Parathyroid adenoma (tissue), 2 donors: Measurements from ENCODE around the gene BTBD10.

ENCODE experiments used
- H2AFZ ChIP-seq: fragments of 300-600 bp; sonication (generic); one replicate; pipeline ENCODE4 v1.7.0; 2017; ENCODE audit warnings: antibody characterized with exemption, mild to moderate bottlenecking
- H3K27ac ChIP-seq: fragments of 300-600 bp; sonication (generic); one replicate; pipeline ENCODE4 v1.7.0; 2017
- H3K27me3 ChIP-seq: fragments of 300-600 bp; sonication (generic); one replicate; pipeline ENCODE4 v1.7.0; 2017; ENCODE audit warnings: low read length; ENCODE audit not compliant: control insufficient read depth, insufficient read depth
- H3K36me3 ChIP-seq: fragments of 300-600 bp; sonication (generic); one replicate; pipeline ENCODE4 v1.7.0; 2017; ENCODE audit warnings: low read length; ENCODE audit not compliant: control insufficient read depth, insufficient read depth
- H3K4me1 ChIP-seq: fragments of 300-600 bp; sonication (generic); one replicate; pipeline ENCODE4 v1.7.0; 2017; ENCODE audit warnings: control low read depth
- H3K4me2 ChIP-seq: fragments of 300-600 bp; sonication (generic); one replicate; pipeline ENCODE4 v1.7.0; 2017; ENCODE audit warnings: low read length
- H3K4me3 ChIP-seq: fragments of 300-600 bp; sonication (generic); one replicate; pipeline ENCODE4 v1.7.0; 2017; ENCODE audit warnings: low read depth, low read length
- H3K79me2 ChIP-seq: fragments of 300-600 bp; sonication (generic); one replicate; pipeline ENCODE4 v1.7.0; 2017; ENCODE audit warnings: control low read depth
- H3K9ac ChIP-seq: fragments of 300-600 bp; sonication (generic); one replicate; pipeline ENCODE4 v1.7.0; 2017; ENCODE audit warnings: mild to moderate bottlenecking
- H3K9me3 ChIP-seq: fragments of 300-600 bp; sonication (generic); one replicate; pipeline ENCODE4 v1.7.0; 2017; ENCODE audit warnings: low read length; ENCODE audit not compliant: control insufficient read depth
- CTCF ChIP-seq: fragments of 300-600 bp; sonication (generic); IDR thresholded peaks from one replicate; pipeline ENCODE4 v1.7.0; 2017; ENCODE audit warnings: antibody characterized with exemption, mild to moderate bottlenecking
- donor health status: primary hyperparathyroidism.

The BTBD10 gene

GRCh38 chr11:13391217-13391616 lies 71.8 kb downstream of the BTBD10 start:
- Histone ChIP-seq H3K27ac (no peak overlapping the region), H3K9me3 (no peaks in the 10 kb centered on the region), H3K4me1 (no peaks in the 10 kb centered on the region), H3K4me3 (no peak overlapping the region), H3K9ac (no peak overlapping the region), H3K4me2 (no peak overlapping the region), H3K36me3 (no peaks in the 10 kb centered on the region), H3K79me2 (no peaks in the 10 kb centered on the region), H3K27me3 (no peaks in the 10 kb centered on the region), H2AFZ (no peak overlapping the region)
- no peak for TF ChIP-seq CTCF

GRCh38 chr11:13388741-13389140 lies 74.3 kb downstream of the BTBD10 start:
- H3K27me3 ChIP-seq, result no peaks in the 10 kb centered on the region

GRCh38 chr11:13386567-13386966 lies 76.5 kb downstream of the BTBD10 start:
- no peaks in the 10 kb centered on the region for H3K9me3 ChIP-seq
- H3K36me3 ChIP-seq, result no peaks in the 10 kb centered on the region
- H3K4me2 ChIP-seq, result no peak overlapping the region
- no peaks in the 10 kb centered on the region for H3K27me3 ChIP-seq
- no peak overlapping the region for H3K9ac ChIP-seq
- H3K27ac ChIP-seq, result no peak overlapping the region
- no peak for TF ChIP-seq CTCF
- H3K4me3 ChIP-seq, result no peak overlapping the region
- H3K79me2 ChIP-seq, result no peaks in the 10 kb centered on the region
- no peaks in the 10 kb centered on the region for H3K4me1 ChIP-seq
- H2AFZ ChIP-seq, result no peak overlapping the region

More at GRCh38 chr11:13388741-13389140, 74.3 kb downstream of the BTBD10 start:
- no peaks in the 10 kb centered on the region for H3K79me2 ChIP-seq
- H3K27ac ChIP-seq, result no peak overlapping the region
- H3K9me3 ChIP-seq, result no peaks in the 10 kb centered on the region
- no peaks in the 10 kb centered on the region for H3K36me3 ChIP-seq
- no peak overlapping the region for H3K4me2 ChIP-seq
- H3K9ac ChIP-seq, result no peak overlapping the region
- TF ChIP-seq CTCF, result no peak
- no peak overlapping the region for H3K4me3 ChIP-seq
- H3K4me1 ChIP-seq, result no peaks in the 10 kb centered on the region
- no peak overlapping the region for H2AFZ ChIP-seq

GRCh38 chr11:13384908-13385640 lies 77.9 kb downstream of the BTBD10 start:
- H3K27ac ChIP-seq, result no peak overlapping the region
- H3K4me3 ChIP-seq, result no peak overlapping the region
- H2AFZ ChIP-seq, result no peak overlapping the region
- H3K4me1 ChIP-seq, result no peaks in the 10 kb centered on the region
- H3K9ac ChIP-seq, result no peak overlapping the region
- H3K79me2 ChIP-seq, result no peaks in the 10 kb centered on the region
- TF ChIP-seq CTCF, result peak; percentile 42
- H3K4me2 ChIP-seq, result no peak overlapping the region
- no peaks in the 10 kb centered on the region for H3K9me3 ChIP-seq
- no peaks in the 10 kb centered on the region for H3K36me3 ChIP-seq
- no peaks in the 10 kb centered on the region for H3K27me3 ChIP-seq

GRCh38 chr11:13382751-13383150 lies 80.3 kb downstream of the BTBD10 start:
- no peaks in the 10 kb centered on the region for H3K36me3 ChIP-seq

More at GRCh38 chr11:13382751-13383150, 80.3 kb downstream of the BTBD10 start:
- Histone ChIP-seq H3K4me2 (no peak overlapping the region), H3K79me2 (no peaks in the 10 kb centered on the region), H3K4me3 (no peak overlapping the region), H3K27me3 (no peaks in the 10 kb centered on the region), H3K9ac (no peak overlapping the region), H3K9me3 (no peaks in the 10 kb centered on the region), H3K4me1 (no peaks in the 10 kb centered on the region), H2AFZ (no peak overlapping the region), H3K27ac (no peak overlapping the region)
- TF ChIP-seq CTCF, result no peak
